HepG2 (cell line): Measurements from ENCODE around the gene TM2D1.

Source experiments
- ATM ChIP-seq: fragments of 450-650 bp; IDR thresholded peaks from 2 replicates; pipeline ENCODE4 v1.7.1; 2017; ENCODE audit warnings: mild to moderate bottlenecking, borderline replicate concordance
- PHF21A ChIP-seq: sonication (generic); formaldehyde crosslinking; IDR thresholded peaks from 2 replicates; pipeline ENCODE4 v1.5.0; 2020; ENCODE audit warnings: mild to moderate bottlenecking, missing genetic modification reagents
- TF ChIP-seq, protein P1 (sequence below): sonication (generic); formaldehyde crosslinking; IDR thresholded peaks from 2 replicates; pipeline ENCODE4 v1.4.0; 2020; ENCODE audit warnings: missing genetic modification reagents, borderline replicate concordance

DNA sequence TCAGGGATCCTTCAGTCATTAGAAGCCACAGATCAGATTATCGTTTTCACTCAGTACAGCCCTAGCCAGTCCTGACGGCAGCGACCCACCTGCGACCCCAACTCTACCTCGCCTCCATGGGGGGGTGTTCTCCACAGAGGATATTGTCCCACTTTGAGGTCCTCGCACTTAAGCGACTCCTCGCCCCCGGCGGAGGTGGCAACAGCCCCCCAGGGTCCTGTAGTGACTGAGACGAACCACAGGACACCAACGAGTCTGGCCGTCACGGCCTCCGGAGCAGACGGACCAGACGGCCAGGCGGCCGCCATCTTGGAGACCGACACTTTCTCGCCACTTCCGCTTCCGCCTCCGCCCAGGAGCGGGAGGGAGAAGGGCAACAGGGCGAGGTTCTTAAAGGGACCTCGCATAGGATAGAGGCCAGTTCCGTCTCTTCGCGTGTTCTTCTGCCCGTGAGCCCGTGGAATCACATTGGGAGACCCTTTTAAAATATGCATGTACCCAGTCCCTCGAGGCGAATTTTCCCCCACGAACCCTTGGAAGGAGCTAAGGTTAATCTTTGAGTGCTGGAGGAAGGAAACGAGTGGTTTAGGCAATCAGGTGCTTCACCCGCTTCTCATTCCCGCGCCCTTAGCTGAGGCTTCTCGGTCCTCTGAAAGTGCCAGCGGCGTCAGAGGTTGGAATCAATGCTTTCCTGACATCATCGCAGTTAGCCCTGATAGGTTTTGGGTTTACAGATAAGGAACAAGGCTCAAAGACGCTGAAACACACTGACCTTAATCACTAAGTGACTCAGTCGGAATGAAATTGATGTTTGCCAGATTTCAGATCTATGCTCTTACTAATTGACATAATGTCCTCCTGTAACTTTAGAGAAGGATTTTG, at the start of gene TM2D1:
- TF ChIP-seq ATM (no peak), PHF21A (CRISPR knock-in tag) (no peak)
- TF ChIP-seq, protein P1, sequence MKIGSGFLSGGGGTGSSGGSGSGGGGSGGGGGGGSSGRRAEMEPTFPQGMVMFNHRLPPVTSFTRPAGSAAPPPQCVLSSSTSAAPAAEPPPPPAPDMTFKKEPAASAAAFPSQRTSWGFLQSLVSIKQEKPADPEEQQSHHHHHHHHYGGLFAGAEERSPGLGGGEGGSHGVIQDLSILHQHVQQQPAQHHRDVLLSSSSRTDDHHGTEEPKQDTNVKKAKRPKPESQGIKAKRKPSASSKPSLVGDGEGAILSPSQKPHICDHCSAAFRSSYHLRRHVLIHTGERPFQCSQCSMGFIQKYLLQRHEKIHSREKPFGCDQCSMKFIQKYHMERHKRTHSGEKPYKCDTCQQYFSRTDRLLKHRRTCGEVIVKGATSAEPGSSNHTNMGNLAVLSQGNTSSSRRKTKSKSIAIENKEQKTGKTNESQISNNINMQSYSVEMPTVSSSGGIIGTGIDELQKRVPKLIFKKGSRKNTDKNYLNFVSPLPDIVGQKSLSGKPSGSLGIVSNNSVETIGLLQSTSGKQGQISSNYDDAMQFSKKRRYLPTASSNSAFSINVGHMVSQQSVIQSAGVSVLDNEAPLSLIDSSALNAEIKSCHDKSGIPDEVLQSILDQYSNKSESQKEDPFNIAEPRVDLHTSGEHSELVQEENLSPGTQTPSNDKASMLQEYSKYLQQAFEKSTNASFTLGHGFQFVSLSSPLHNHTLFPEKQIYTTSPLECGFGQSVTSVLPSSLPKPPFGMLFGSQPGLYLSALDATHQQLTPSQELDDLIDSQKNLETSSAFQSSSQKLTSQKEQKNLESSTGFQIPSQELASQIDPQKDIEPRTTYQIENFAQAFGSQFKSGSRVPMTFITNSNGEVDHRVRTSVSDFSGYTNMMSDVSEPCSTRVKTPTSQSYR (CRISPR knock-in tag): peak; percentile 26; the same call in 1 of the 2 replicates
